COLO668 (cell line): ENCODE data around the gene HEMK1.

Experiments used
- DNase-seq: peaks from one replicate; lab custom pipeline; 2025; ENCODE audit not compliant: unreplicated experiment; lab: John Stamatoyannopoulos, UW

The HEMK1 gene

DNA sequence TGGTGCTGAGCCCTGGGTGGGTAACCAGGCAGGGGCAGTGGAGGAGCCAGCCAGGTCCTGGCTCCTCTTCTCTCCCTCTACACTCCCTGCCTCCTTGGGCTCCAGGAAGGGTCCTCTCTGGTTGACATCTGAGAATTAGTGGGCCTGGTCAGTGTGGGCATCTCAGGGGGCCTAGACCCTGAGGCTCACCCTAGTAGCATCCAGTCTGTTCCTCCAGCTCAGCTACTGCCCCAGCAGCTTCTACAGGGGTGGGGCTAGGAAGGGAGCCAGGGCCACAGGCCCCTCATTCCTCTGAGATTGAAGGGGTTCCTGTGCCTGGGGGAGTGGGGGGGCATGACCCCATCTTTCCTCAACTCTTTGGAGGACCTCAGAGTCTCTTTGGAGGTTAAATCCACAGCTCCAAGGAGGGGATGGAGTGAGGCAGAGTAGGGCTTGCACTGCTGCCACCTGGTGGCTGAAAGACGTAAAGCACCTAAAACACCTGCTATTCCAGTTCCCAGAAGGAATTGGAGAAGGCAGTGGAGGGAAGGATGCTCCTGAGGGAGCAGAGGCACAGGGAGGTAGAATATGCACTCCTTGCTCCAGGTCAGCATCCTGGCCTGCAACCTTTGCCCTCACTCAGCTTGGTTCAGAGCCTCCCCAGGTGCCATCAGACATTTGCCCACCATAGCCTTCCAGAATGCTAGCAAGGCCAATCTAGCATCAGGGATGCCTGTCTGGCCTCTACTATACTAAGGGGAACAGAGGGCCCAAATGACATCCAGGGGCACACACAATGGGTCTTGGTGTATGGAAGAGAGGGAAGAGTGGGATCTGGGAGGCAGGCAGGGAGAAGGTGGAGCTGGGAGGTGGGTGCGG is 26.9 kb upstream of the HEMK1 start:
- peak; percentile 52 for DNase-seq

DNA sequence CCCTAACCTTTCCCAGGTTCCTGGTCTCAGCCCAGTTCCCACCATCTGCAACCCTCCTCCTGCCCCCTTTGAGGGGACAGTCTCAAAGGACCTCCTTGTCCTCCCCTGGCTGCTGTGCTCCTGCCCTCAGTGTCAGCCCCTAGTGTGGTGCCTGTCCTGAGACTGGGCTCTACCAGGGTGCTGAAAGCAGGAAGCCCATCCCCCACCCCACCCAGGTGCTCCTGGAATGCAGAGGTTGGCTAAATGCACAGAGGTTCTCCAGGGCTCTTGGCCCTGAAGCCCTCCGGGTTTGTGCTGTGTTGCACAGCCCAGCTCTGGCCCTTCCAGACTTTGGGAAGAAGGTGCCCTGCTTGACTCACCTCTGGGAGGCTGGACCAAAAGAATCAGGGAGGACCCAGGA is 23.5 kb upstream of the HEMK1 start:
- no peak for DNase-seq

DNA sequence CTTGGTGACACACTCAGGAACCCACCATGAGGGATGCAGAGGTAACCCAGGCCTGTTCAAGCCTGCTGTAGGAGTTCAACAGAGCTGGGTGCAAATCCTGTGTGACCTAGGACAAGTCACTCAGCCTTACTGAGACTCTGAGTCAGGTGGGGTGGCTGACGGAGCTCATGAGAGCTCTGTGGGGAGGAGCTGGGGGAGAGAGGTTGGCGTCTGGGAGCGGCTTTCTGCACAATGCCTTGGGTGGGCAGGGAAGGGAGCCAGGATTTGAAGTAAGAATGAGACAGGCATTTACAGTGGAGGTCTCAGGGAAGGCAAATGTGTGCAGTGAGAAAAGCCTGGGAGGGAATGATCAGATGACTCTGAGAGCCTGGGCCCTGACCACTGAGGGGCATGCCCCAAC is 20.1 kb upstream of the HEMK1 start:
- DNase-seq = no peak

DNA sequence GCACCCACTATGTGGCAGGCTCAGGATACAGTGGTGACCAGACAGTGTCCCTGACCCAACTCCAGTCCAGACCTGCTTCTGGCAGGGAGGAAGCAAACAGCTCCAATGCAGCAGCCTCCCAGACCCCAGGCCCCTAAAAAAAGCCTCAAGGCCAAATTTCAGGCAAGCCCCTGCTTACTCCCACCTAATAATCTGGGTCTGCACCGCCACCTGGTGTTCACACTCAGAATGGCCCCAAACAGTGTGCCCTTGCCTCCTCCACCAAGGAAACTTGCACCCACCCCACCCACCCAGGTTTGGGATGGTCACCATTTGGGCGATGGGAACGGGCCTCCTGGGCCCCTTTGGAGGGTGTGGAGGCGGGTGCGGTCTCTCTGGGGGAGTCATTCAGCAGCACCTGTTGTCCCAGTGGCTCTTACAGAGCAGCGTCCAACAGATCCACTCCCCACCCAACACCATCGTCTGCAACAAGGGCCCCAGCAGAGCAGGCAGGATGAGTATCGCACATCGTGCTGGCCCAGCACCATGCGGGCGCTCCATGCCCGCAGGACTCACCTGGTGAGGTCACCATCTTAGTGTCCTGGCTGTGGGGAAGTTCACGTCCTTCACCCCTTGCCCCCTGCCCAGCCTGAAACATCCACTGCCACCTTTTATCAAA is 19.1 kb upstream of the HEMK1 start:
- DNase-seq = peak; percentile 45

DNA sequence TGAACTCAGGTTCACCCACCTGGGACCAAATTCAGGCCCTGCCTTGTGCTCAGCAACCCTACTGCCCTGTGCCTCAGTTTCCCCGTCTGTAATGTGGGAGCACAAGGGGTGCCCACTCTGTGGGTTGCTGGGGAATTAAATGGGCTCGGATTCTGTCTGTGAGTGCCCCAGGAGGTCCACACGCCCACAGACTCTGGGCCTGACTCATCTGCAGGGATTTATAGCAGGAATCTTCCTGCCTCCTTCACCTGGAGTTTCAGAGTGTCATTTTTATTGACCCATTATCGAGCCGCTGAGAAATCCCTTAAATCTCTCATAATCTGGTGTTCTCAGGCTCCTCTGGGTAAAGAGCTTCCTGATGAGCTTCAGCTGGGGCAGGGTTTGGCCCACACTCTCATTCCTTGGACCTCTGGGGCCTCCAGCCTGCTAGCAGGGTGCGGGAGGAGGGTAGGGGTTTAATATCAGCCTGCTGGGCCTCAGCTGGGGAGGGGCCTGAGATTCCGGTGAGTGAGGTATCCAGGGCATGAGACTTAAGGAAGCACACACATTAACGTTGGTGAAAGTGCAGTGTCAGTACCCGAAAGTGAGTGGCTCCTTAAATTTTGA is 18.2 kb upstream of the HEMK1 start:
- DNase-seq = no peak

GRCh38 chr3:50551681-50552435 is 17.5 kb upstream of the HEMK1 start:
- DNase-seq = peak; percentile 3

- DNase-seq = no peak
Measured at GRCh38 chr3:50552598-50552997, 16.7 kb upstream of the HEMK1 start.

- no peak for DNase-seq
Measured at GRCh38 chr3:50554553-50554952, 14.8 kb upstream of the HEMK1 start.

DNA sequence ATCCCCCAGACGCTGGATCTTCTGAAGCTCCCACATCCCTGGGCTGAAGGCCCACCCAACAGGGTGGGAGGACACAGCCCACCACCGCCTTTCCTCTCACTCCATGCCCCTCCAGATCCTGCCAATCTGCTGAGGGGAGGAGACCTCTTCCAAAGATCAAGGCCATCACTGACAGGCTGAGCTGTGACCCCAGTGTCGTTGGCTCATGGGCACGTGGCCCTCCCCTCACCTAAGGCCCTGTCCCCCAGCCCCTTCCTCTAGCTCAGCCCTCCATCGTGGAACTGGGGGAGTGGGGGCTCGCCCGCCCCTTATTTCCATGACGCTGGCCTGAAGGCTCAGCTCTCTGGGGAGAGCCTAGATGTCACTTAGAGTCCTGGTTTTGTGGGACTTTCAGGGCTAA is 12.2 kb upstream of the HEMK1 start:
- DNase-seq = no peak

DNA sequence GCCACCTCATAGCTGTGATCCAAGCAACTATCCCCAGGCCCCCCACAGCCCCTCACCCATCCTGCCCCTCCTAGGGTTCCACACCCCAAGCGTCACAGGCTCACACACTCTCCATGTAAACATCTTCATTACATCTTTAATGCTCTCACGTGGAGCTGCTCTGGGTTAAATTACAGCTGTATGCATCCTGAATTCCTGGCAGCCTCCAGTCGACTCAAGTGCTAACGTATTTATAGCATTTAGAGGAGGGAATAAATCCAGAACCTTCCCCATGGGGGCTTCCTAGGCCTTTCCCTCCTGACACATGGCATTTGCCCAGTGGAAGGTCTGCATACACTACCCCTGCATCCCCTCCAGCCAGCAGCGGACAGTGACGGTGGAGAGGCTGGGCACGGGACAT is 11.4 kb upstream of the HEMK1 start:
- DNase-seq = no peak

DNA sequence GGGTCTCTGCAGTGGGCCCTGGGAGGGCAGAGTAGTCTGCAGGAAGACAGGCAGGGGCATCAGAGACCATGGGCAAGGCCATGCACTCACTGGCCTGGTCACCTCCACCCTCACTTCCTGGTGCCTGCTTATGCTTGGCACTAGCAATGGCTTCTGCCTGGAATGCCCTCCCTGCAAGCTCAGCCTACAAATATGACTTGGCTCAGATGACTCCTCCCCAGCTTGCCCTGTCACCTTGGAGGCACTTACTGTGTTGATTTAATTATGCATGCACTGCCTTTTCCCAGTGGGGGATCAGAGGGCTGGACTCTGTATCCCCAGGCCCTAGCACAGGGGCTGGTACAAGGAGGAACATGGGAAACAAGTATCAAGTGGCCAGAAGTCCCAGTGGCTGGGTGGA is 9.6 kb upstream of the HEMK1 start:
- DNase-seq = no peak

DNA sequence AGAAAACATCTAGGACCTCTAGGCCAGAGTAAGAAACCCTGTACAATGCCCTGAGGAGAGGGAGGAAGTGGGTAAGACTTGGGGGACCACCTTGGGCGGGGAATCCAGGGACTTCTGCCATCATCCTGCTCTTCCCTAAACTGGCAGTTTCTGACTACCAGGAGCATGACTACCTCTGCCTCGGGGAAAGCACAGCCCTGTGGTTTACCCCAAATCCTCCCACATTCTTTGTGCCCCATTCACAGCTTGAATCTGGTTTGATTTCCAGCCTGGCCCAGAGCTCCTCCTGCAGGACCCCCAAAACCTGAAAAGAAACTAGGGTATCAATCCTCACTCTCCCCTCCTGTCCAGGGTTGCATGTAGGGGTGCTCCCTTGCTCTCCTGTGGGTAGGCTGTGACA is 6.5 kb upstream of the HEMK1 start:
- DNase-seq = no peak

- DNase-seq = no peak
Measured at GRCh38 chr3:50563867-50564266, 5.5 kb upstream of the HEMK1 start.

DNA sequence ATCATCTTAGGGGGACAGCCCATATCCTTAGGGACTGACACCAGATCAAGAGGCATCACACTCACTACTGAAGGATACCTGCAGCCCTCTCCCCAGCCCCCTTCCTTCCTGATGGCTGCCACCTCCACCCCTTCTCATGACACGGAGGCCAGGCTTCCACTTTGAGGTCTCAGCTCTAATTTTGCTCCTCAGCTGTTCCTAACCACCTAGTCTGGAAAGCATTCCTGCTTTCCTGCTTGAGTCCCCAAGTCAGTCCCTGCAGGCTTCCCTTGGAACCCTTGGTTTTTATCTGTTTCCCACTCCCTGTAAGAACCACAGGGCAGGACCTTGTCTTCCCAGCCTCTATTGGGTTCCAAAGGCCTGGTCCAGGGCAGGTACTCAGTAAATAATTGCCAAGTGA is 5.0 kb upstream of the HEMK1 start:
- no peak for DNase-seq

DNA sequence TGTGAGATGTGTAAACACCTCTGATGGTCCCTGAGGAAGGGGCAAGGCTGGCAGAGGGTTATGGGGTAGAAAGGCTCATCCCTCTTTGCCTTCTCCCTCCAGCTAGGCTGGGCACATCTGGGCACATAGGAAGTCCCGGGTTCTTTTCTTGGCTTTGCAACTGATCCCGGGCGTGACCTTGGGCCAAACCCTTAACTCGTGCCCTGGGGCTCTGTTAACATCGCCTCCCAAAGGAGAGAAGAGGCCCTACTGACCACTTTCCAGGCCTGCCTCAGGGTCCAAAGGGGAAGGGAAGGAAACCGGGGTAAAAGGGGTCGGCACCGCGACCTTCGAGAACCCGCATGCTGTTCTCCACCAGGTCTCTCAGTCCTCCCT is 2.3 kb upstream of the HEMK1 start:
- DNase-seq = no peak

GRCh38 chr3:50567386-50568167 is 1.7 kb upstream of the HEMK1 start, which contains the start of gene C3orf18:
Gene C3orf18, minus strand, starts transcription at chr3:50567747. Its CDS starts 2,048 bp downstream, at chr3:50565699.
- DNase-seq = peak; percentile 82

- no peak for DNase-seq
Measured at GRCh38 chr3:50570508-50571279, 1.4 kb downstream of the HEMK1 start.

- DNase-seq = no peak
Measured at GRCh38 chr3:50571486-50571885, 2.2 kb downstream of the HEMK1 start.

GRCh38 chr3:50572158-50572557 is 2.8 kb downstream of the HEMK1 start:
- peak; percentile 45 for DNase-seq

GRCh38 chr3:50572801-50573371 is 3.6 kb downstream of the HEMK1 start:
- no peak for DNase-seq
